GM12878 (cell line): ENCODE data around the gene DNAJB11. TPM values are rescaled to one million over a fixed set of nuclear protein-coding genes. Genes with fewer than 3 reads are reported as not detected.

Experiments
- ATAC-seq: fragments of 200-7000 bp; cut with Tn5 transposase; 3 replicates; pipeline ENCODE4 v1.9.1; 2020; ENCODE audit warnings: mild to moderate bottlenecking, moderate library complexity
- BruUV-seq: library from RNA; stranded (reverse); fragments of 400-500 nt; replicated peaks from 2 replicates; lab custom pipeline; 2021; lab: Mats Ljungman, UMichigan
- CTCF ChIA-PET: fragments of 300-600 bp; sonication (Branson Sonifier 250); formaldehyde crosslinking; extraction: SDS; loops from one replicate; lab custom pipeline; 2021; ENCODE audit warnings: inconsistent platforms; lab: Yijun Ruan, JAX
- POLR2A ChIA-PET: fragments of 350-600 bp; formaldehyde crosslinking; extraction: SDS; loops from one replicate; lab custom pipeline; 2021; ENCODE audit warnings: inconsistent platforms; lab: Charles Lee
- RAD21 ChIA-PET: fragments of 300-600 bp; sonication (Branson Sonifier 250); formaldehyde crosslinking; loops from one replicate; lab custom pipeline; 2023; ENCODE audit warnings: antibody characterized with exemption; ENCODE audit not compliant: unreplicated experiment; lab: Charles Lee
- SMC1A ChIA-PET: fragments of 300-600 bp; sonication (Branson Sonifier 250); formaldehyde crosslinking; loops from one replicate; lab custom pipeline; 2023; ENCODE audit not compliant: unreplicated experiment, uncharacterized antibody; lab: Charles Lee
- DNase-seq: peaks from one replicate; pipeline ENCODE4 v3.0.0-alpha.2; 2011; ENCODE audit warnings: low read depth, low spot score
- FAIRE-seq: peaks from 3 replicates; lab custom pipeline; 2011; peaks lifted over from hg19 to GRCh38; lab: Jason Lieb, UNC
- H2AFZ ChIP-seq: 2 replicates; pipeline ENCODE4 v1.6.0; 2011; ENCODE audit warnings: low read depth, low read length, control low read depth; ENCODE audit not compliant: control insufficient read depth
- H3K27ac ChIP-seq: 2 replicates; pipeline ENCODE4 v1.5.1; 2011; ENCODE audit warnings: control low read depth; ENCODE audit not compliant: control insufficient read depth, insufficient read depth
- H3K27me3 ChIP-seq, 2 experiments: replicated peaks in 1 of 2; 2 replicates each; pipeline versions ENCODE4 v1.6.0 to v1.6.1; 2011; ENCODE audit warnings: low read length in 1 of 2; ENCODE audit not compliant: control insufficient read depth in 2 of 2, insufficient read depth in 2 of 2
- H3K36me3 ChIP-seq, 2 experiments: 2 replicates each; pipeline ENCODE4 v1.5.1; 2011; ENCODE audit warnings: low read length in 1 of 2; ENCODE audit not compliant: control insufficient read depth in 2 of 2, insufficient read depth in 2 of 2
- H3K4me1 ChIP-seq: 2 replicates; pipeline ENCODE4 v1.6.1; 2011; ENCODE audit warnings: mild to moderate bottlenecking, low read length, moderate library complexity, mixed read lengths; ENCODE audit not compliant: control insufficient read depth, insufficient read depth
- H3K4me2 ChIP-seq: 2 replicates; pipeline ENCODE4 v1.6.0; 2011; ENCODE audit warnings: control low read depth; ENCODE audit not compliant: control insufficient read depth, insufficient read depth
- H3K4me3 ChIP-seq: fragments of 200-600 bp; sonication (generic); 2 replicates; pipeline ENCODE4 v1.5.1; 2016
- H3K79me2 ChIP-seq: 2 replicates; pipeline ENCODE4 v1.6.0; 2011; ENCODE audit warnings: low read length; ENCODE audit not compliant: control insufficient read depth, insufficient read depth
- H3K9ac ChIP-seq: 2 replicates; pipeline ENCODE4 v1.8.0; 2011; ENCODE audit warnings: low read length, control low read depth, mixed read lengths; ENCODE audit not compliant: control insufficient read depth, insufficient read depth
- H3K9me3 ChIP-seq: replicated peaks from 3 replicates; pipeline ENCODE4 v1.5.1; 2011; ENCODE audit warnings: mild to moderate bottlenecking, low read length; ENCODE audit not compliant: control insufficient read depth, insufficient read depth
- H4K20me1 ChIP-seq: 2 replicates; pipeline ENCODE4 v1.6.0; 2011; ENCODE audit not compliant: control insufficient read depth, insufficient read depth
- IRF4 ChIP-seq: IDR thresholded peaks from 2 replicates; pipeline ENCODE4 v1.6.1; 2011; ENCODE audit warnings: low read depth, low read length
- NBN ChIP-seq: fragments of 450-650 bp; IDR thresholded peaks from 2 replicates; pipeline ENCODE4 v1.6.1; 2016
- NFIC ChIP-seq: IDR thresholded peaks from 2 replicates; pipeline ENCODE4 v1.6.1; 2012; ENCODE audit warnings: low read depth, mild to moderate bottlenecking, inconsistent platforms, low read length, moderate library complexity
- NFYB ChIP-seq: IDR thresholded peaks from 2 replicates; pipeline ENCODE4 v1.6.1; 2011; ENCODE audit warnings: low read depth, mild to moderate bottlenecking, low read length, improper control_type of control experiment, moderate library complexity; ENCODE audit not compliant: insufficient read depth
- NR2C2 ChIP-seq: IDR thresholded peaks from 2 replicates; pipeline ENCODE4 v1.6.1; 2011; ENCODE audit warnings: borderline replicate concordance, low read depth; ENCODE audit not compliant: control insufficient read depth, insufficient read length
- NRF1 ChIP-seq: conservative IDR thresholded peaks from 2 replicates; pipeline ENCODE4 v1.6.1; 2011; ENCODE audit warnings: mild to moderate bottlenecking, low read depth, low read length, improper control_type of control experiment
- WRNIP1 ChIP-seq: IDR thresholded peaks from 2 replicates; pipeline ENCODE4 v1.6.1; 2011; ENCODE audit warnings: low read depth, low read length, improper control_type of control experiment, borderline replicate concordance
- YY1 ChIP-seq: IDR thresholded peaks from 2 replicates; pipeline ENCODE4 v1.6.1; 2011; ENCODE audit warnings: low read depth, mild to moderate bottlenecking, low read length
- ZNF274 ChIP-seq: IDR thresholded peaks from one replicate; pipeline ENCODE4 v1.8.0; 2011; ENCODE audit not compliant: insufficient read length, insufficient read depth
- WGBS: methylation state at CpG from one replicate; pipeline ENCODE4 v1.1.6; 2016; ENCODE audit warnings: low lambda C conversion rate; ENCODE audit not compliant: insufficient replicate concordance, insufficient coverage; ENCODE audit errors: missing lambda C conversion rate; 5-methylcytosine and 5-hydroxymethylcytosine counted together
- in situ Hi-C: fragments of 300-500 bp; cut with MboI; formaldehyde crosslinking; loops from 9 replicates; pipeline ENCODE4 v1.14.3; 2018; ENCODE audit warnings: mixed read lengths
- intact Hi-C: fragments of 100-400 bp; cut with micrococcal nuclease; formaldehyde crosslinking; loops from one replicate; pipeline ENCODE4 v1.14.2; 2022; ENCODE audit not compliant: unreplicated experiment
- polyA plus RNA-seq, 11 experiments: library from polyadenylated mRNA; depleted of rRNA in 4 of 11; unstranded in 6 of 11; stranded (reverse) in 5 of 11; fragments of >200 nt; fragmentation: Nextera tagmentation in 4 of 11; fragmentation: Illumina TruSeq in 1 of 11; extraction: Ambion mirVana in 4 of 11; extraction: Trizol in 1 of 11; gene quantifications; 1 replicate in 1 of 11; 2 replicates in 10 of 11; pipeline versions ENCODE4 v1.2.1 to v1.2.3, GENCODE V29; 2011 to 2016; ENCODE audit warnings: inconsistent platforms in 2 of 11, missing spikeins in 2 of 11, low read depth in 1 of 11
- total RNA-seq, 4 experiments: library from RNA; depleted of rRNA in 3 of 4; stranded (reverse); fragments of >200 nt in 3 of 4; fragmentation: Illumina TruSeq in 1 of 4; extraction: Trizol in 1 of 4; gene quantifications; 2 replicates each; pipeline versions ENCODE4 v1.2.1 to v1.2.3, GENCODE V29; 2013 to 2021
- TF ChIP-seq, protein P1 (sequence below): IDR thresholded peaks from 2 replicates; pipeline ENCODE4 v1.6.1; 2012; ENCODE audit warnings: low read depth, low read length, improper control_type of control experiment
- TF ChIP-seq, protein P2 (sequence below): fragments of 450-650 bp; IDR thresholded peaks from 2 replicates; pipeline ENCODE4 v1.6.1; 2017; ENCODE audit warnings: antibody characterized with exemption, mild to moderate bottlenecking, moderate library complexity
- TF ChIP-seq, protein P3 (sequence below): fragments of 450-650 bp; IDR thresholded peaks from 2 replicates; pipeline ENCODE4 v1.6.1; 2014; ENCODE audit warnings: mild to moderate bottlenecking

Gene DNAJB11
- total and polyA plus RNA-seq, 10 of the 15 experiments (the other 5 are each of a cell fraction or from before 2014, with no cell fraction given): 16.2 to 135 (median 57.8) TPM

DNA sequence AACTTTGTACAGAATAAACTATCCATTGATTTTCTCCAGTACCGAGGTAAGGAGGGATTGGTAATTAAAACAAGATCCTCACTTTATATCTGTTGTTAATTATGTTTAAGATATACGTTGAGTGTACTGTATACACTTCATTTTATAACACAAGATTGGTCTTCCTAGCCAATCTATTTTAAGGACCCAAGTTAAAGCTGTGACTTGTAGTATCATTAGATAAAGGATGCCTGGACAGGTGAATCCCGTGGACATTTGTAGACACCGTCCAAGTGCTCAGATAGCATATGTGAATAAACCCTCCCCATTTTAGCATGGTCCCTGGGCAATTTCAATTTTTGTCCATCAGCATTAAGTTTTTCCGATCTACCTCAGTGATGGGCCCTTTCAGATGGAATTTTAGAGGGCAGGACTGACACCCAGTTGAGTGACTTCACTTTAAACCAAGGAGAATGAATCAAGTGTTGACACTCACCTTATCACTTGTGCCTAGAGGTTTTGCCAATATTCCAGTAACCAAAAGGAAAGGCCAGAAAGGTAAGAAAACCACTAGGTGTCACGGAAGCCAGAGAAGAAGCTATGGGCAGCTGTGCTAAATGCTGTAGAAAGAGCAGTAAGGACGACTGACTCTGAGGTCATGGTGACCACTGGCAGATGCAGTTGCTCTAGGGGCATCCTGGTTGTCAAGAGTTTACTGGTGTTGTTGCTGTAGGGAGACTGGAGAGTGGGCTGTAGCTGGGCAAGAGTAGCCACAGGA lies 51.6 kb downstream of the DNAJB11 start:
- no peak overlapping the region for H2AFZ ChIP-seq
- POLR2A ChIA-PET: interaction anchor here (0.6 kb wide), 1 partner anchor 294 kb away, joined by 6 read pairs; no protein-coding TSS in a partner anchor
- no peaks in the 10 kb centered on the region for H3K9me3 ChIP-seq
- no peak for FAIRE-seq
- H3K4me3 ChIP-seq: no peak overlapping the region
- no peak overlapping the region for H3K27ac ChIP-seq
- CTCF ChIA-PET: interaction anchor here (1.2 to 2.0 kb wide), 2 partner anchors 30 to 199 kb away, joined by 3 to 5 read pairs; no protein-coding TSS in a partner anchor
- no peak overlapping the region for H3K9ac ChIP-seq
- RAD21 ChIA-PET: no interaction called here
- H3K4me2 ChIP-seq: no peak overlapping the region
- H3K79me2 ChIP-seq: no peaks in the 10 kb centered on the region
- H3K4me1 ChIP-seq: no peaks in the 10 kb centered on the region; the same call in 1 of the 2 replicates
- in situ Hi-C loops (no loop called here), intact Hi-C loops (no loop called here)
- no TSS peak for BruUV-seq
- no peaks in the 10 kb centered on the region for H4K20me1 ChIP-seq
- DNase-seq: no peak
- no peaks in the 10 kb centered on the region for H3K36me3 ChIP-seq
- H3K27me3 ChIP-seq: no peaks in the 10 kb centered on the region; a peak in 3 of 4 replicates
- no peak for ATAC-seq
- WGBS: 40% methylated on average over 7 of the region's 7 CpGs
- SMC1A ChIA-PET: interaction anchor here (0.9 kb wide), 1 partner anchor 28 kb away, joined by 3 read pairs; no protein-coding TSS in a partner anchor
- no peak for TF ChIP-seq IRF4
- no peak for TF ChIP-seq NR2C2
- TF ChIP-seq WRNIP1: no peak
- no peak for TF ChIP-seq NFYB
- TF ChIP-seq, protein P1, sequence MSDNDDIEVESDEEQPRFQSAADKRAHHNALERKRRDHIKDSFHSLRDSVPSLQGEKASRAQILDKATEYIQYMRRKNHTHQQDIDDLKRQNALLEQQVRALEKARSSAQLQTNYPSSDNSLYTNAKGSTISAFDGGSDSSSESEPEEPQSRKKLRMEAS: no peak
- no peak for TF ChIP-seq NRF1
- no peak for TF ChIP-seq YY1
- TF ChIP-seq, protein P2, sequence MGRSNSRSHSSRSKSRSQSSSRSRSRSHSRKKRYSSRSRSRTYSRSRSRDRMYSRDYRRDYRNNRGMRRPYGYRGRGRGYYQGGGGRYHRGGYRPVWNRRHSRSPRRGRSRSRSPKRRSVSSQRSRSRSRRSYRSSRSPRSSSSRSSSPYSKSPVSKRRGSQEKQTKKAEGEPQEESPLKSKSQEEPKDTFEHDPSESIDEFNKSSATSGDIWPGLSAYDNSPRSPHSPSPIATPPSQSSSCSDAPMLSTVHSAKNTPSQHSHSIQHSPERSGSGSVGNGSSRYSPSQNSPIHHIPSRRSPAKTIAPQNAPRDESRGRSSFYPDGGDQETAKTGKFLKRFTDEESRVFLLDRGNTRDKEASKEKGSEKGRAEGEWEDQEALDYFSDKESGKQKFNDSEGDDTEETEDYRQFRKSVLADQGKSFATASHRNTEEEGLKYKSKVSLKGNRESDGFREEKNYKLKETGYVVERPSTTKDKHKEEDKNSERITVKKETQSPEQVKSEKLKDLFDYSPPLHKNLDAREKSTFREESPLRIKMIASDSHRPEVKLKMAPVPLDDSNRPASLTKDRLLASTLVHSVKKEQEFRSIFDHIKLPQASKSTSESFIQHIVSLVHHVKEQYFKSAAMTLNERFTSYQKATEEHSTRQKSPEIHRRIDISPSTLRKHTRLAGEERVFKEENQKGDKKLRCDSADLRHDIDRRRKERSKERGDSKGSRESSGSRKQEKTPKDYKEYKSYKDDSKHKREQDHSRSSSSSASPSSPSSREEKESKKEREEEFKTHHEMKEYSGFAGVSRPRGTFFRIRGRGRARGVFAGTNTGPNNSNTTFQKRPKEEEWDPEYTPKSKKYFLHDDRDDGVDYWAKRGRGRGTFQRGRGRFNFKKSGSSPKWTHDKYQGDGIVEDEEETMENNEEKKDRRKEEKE: no peak
- TF ChIP-seq NBN: no peak
- TF ChIP-seq ZNF274: no peak
- TF ChIP-seq, protein P3, sequence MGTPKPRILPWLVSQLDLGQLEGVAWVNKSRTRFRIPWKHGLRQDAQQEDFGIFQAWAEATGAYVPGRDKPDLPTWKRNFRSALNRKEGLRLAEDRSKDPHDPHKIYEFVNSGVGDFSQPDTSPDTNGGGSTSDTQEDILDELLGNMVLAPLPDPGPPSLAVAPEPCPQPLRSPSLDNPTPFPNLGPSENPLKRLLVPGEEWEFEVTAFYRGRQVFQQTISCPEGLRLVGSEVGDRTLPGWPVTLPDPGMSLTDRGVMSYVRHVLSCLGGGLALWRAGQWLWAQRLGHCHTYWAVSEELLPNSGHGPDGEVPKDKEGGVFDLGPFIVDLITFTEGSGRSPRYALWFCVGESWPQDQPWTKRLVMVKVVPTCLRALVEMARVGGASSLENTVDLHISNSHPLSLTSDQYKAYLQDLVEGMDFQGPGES: no peak
- TF ChIP-seq NFIC: no peak
